A673 (cell line): ENCODE data around the gene RNASE7.

Experiments used
- CTCF ChIP-seq: fragments of 300-800, 200-600 bp; sonication (generic); conservative IDR thresholded peaks from 2 replicates; pipeline ENCODE4 v1.5.1; 2017; ENCODE audit warnings: low read depth, mild to moderate bottlenecking, antibody characterized with exemption, low read length, moderate library complexity, mixed read lengths
- EZH2 ChIP-seq: fragments of 200-600 bp; sonication (generic); IDR thresholded peaks from 2 replicates; pipeline ENCODE4 v1.6.1; 2017; ENCODE audit warnings: borderline replicate concordance, low read depth, mild to moderate bottlenecking, mixed read lengths, antibody characterized with exemption, low read length; ENCODE audit not compliant: poor library complexity, severe bottlenecking

GRCh38 chr14:21084998-21085853 is 43.1 kb downstream of the RNASE7 start:
- no peak for TF ChIP-seq CTCF
- TF ChIP-seq EZH2 = no peak
